Stimulated activated CD4-positive, alpha-beta T cell treated with anti-CD3 and anti-CD28 coated beads, Interleukin-12 subunit alpha, Interleukin-12 subunit beta, amount 100 ng/mL, for 24 hours (primary cell): ENCODE measurements around the gene SLC4A8.

Experiments used
- DNase-seq, 2 experiments: peaks; one replicate each; pipeline ENCODE4 v3.0.0-alpha.2; 2020; ENCODE audit warnings: low read depth in 2 of 2

Gene SLC4A8

DNA sequence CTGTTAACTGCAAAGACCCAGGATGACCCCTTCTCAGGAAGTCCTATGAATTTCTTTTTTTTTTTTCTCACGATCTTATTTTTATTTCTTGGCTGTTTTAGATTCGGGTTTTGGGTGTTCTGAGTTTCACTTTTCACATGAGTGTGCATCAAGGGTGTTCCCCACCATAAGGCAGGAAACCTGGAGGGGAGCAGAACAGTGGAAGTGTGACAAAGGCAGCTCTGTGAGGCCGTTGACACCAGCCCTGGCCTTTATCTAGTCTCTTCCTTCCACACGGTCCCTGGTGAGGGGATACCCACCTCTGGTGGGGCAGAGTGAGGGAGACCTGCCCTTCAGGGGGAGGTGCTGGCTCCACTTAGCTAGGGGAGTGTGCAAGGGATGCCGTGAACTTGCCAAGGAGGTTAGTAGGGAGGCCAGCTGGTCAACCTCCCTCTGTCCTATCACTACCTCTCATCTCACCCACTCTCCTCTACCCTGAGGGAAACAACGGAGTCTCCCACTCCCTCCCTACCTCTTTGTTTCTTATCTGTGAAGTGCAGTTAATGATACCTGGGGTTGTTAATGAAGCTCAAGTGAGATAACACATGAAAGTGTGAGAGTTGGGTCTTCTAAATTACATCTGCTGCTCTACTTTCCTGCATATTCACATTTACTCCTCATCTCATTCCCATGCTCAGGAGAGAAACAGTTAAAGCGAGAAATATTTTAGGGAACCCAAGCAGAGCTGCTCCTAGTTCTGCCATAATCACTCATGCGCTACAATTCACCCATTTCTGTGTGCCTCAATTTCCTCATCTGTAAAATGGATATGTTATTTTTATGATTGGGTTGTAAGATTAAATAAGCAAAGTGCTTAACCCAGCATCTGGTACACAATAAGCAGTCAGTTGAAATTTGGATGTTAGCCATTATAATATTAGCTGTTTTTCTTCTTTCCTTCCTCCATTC, 29.1 kb upstream of the SLC4A8 start:
- no peak for DNase-seq

DNA sequence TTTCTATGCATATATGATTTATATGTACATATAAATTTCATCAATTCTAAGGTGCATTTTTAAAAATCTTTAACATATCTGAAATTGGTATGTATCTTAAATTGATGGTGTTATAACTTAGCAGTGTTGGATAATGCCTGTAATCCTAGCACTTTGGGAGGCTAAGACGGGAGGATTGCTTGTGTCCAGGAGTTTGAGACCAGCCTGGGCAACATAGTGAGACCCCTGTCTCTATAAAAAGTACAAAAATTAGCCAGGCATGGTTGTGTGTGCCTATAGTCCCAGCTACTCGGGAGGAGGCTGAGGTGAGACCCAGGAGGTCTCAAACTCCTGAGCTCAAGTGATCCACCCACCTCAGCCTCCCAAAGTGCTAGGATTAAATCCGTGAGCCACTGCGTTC, 27.0 kb upstream of the SLC4A8 start:
- no peak for DNase-seq

DNA sequence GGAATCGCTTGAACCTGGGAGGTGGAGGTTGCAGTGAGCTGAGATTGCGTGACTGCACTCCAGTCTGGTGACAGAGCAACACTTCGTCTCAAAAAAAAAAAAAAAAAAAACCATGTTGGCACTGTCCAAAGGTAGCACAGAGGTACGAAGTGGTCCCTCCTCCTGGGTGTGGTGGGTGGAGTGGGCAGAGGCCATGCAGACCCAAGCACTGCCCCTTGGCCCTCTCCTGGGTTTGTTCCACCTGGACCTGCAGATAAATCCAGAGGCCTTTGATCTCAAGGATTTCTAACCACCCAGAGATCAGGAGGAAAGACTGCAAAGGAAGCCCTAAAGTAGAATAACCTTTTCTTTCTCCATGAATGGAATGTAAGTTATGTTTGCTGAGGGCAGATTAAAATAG, 24.7 kb upstream of the SLC4A8 start:
- DNase-seq = no peak

DNA sequence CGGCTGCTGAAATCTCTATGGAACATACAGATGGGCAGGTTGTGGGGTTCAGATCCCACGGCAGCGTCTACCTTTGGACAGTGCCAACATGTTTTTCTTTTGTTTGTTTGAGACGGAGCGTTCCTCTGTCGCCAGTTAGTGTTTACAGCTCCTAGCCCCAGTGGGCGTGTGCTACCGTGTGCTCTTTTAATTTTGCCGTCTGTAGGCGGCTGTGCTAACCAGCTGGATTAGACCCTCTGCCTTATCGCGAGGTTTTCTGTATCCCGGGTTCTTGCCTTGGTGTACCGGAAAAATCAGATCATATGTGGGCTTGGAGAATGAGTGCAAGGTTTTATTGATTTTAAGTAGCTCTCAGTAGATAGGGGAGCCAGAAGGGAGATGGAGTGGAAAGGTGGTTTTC, 23.6 kb upstream of the SLC4A8 start:
- no peak for DNase-seq

DNA sequence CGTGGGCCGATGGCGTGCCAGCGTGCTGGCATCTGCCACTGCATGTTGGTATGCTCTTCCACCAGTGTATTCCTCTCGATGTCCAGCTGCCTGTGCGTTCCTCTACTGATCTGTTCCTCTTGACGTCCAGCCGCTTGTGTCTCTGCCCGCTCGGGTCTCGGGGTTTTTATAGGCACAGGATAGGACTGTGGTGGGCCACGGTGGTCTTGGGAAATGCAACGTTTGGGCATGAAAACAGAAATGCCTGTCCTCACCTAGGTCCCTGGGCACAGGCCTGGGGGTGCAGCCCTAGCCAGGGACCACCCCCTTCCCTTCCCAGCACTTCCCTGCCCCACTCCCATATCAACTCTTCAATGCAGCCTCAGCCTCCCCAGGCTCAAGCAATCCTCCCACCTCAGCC, 23.1 kb upstream of the SLC4A8 start:
- no peak for DNase-seq

DNA sequence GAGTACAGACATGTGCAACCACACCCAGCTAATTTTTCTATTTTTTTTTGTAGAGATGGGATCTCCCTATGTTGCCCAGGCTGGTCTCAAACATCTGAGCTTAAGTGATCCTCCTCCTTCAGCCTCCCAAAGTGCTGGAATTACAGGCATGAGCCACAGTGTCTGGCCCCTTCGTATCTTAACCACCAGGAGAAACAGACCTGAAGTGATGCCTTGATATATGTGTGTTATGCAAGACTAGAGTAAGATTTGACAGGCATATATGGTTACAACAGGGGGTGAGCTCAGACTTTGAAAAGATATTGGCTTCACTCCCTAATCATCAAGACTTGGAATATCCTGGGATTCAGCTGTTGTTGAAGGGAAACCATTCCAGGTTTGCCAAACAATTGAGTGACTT, 22.7 kb upstream of the SLC4A8 start:
- DNase-seq = no peak

DNA sequence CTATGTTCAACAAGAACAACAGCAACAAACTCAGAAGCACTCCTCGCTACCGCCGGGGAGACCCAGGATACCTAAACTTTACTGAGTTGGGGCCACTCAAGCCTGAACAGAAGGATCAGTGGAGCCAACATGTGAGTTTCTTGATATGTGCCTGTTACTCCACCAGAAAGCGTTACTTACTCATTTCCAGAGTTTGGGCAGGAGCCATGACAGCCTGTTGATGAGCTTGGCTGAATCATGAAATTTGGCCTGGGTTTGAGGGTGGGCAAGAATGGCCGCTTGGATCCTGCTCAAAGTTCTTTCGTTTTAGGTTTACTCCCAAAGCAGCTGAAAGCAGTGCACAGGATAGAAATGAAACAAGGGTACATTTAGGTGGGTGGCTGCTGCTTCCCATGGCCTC, 21.5 kb upstream of the SLC4A8 start:
- DNase-seq = no peak

DNA sequence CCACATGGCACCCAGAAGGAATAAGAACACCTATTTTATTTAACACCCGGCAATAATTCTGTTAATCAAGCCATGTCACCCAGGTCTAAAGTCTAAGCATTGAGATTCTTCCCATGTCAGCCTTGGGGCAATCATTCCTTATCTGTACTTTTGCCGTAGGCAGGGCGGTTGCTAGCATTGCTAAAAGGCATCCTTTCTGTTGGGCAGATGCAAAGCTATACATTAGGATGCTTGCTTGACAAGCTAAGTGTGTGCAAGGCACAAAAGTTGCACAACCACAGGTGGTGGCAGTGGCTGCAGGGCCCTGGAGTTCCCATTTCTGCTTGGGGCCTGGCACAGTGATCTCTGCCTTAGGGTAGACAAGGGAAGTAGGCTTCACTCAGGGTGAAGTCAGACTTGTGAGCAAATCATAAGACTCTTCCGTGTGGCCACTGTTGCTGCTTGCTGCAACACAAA, 20.9 kb upstream of the SLC4A8 start:
- DNase-seq = no peak

DNA sequence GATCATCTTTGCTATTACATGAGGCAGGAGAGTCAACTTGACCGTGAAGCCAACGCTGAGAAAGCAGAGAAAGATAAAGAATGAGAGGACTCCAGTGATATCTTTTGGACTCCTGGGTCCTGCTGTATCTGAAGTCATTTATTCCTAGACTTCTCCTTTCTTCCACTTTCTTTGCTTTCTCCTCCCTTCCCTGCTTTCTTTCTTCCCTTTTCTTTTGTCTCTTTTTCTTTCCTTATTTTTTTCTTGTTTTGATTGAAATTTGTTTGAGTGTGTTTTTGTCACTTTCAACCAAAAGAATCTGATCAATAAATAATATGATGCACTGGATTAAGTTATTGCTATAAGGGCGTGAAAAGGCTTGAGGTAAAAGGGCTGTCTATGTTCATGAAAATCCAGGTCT, 20.0 kb upstream of the SLC4A8 start:
- no peak for DNase-seq

DNA sequence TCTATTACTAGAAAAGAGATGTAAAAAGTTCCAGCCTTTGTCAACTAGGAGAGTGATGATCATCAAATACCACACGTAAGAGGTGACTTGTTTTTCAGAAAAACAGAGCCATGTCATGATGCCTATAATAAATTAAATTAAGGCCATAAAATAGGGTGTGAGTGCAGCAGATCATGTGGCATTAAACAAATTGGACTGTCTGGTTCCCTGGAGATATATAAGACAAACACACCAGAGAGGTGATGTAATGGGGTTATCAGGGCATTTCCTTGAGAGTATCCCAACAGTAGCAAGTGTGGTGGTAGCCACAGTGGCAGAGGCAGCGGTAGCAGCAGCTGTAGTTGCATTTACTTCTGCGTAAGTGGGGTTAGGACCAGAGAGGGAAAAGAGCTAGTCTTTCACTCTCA, 18.8 kb upstream of the SLC4A8 start:
- no peak for DNase-seq

DNA sequence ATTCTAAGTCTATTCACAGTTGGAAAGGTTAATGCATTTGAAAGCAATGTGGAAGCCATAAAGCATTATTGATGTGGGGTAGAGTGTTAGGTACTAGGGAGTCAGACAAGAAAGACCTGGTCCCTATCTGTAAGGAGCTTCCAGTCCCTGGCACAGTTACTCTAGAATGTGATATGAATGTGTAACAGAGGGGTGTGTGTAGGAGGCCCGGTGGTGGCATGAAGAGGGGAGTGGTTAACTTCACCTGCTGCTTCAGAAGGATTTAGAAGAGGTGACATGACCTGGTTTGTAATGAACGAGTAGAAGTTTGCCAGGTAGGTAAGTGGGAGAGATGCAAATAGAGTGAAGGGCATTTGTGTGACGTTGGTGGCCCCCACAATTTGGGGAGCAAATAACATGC, 18.3 kb upstream of the SLC4A8 start:
- DNase-seq = no peak

DNA sequence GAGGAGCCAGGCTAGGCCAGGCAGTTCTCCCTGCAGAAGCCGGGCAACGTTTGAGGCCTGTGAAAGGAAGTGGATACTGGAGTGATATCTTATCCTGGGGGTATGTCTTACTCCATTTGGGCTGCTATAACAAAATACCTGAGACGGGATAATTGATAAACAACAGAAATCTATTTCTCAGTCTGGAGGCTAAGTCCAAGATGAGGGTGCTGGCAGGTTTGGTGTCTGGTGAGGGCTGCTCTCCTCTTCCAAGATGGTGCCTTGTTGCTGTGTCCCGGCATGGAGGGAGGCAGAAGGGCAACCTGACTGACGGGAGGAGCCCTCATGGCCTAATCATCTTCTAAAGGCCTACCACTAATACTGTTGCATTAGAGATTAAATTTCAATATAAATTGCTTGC, 17.8 kb upstream of the SLC4A8 start:
- no peak for DNase-seq

DNA sequence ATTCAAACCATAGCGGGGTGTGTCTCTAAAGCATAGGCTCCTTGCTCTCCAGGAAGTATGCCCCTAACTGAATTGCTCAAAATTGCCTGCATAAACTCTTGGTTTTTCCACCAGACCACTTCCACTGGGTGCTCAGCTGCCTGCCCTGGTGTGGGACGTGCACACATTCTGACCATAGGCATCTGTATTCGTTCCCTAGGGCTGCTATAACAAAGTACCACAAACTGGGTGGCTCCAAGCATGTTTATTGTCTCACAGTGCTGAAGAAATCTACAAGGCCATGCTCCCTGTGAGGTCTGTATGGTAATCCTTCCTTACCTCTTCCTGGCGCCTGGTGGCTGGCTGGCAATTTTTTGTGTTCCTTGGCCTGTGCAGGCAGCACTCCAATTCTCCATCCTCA, 17.0 kb upstream of the SLC4A8 start:
- DNase-seq = no peak

DNA sequence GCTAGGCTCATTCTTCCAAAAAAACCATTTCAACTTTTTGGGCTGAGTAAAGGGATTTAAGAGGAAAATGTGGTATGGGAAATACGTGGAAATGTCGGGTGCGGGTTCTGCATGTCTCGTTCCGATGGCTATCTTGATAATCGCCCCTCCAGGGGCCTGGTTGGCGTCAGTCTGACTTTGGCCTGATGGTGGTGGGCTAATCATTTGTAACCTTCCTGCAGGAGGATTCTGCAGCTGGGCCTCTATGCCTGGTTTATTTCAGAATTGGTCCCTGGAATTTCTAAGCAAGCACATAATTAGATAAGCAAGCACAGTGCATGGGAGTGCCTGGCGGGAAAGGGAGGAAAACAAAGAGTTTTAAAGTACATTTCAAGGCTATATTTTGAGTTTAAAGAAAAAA, 14.8 kb upstream of the SLC4A8 start:
- no peak for DNase-seq

DNA sequence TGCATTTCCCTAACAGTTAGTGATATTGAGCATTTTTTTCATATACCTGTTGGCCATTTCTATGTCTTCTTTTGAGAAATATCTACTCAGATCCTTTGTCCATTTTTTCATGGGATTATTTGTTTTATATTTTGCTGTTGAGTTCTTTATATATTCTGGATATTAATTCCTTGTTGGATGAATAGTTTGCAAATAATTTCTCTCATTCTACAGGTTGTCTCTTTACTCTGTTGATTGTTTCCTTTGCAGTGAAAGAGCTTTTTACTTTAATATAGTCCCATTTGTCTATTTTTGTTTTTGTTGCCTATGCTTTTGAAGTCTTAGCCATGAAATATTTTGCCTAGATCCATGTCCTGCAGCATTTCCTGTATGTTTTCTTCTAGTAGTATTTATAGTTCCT, 11.5 kb upstream of the SLC4A8 start:
- DNase-seq = no peak

DNA sequence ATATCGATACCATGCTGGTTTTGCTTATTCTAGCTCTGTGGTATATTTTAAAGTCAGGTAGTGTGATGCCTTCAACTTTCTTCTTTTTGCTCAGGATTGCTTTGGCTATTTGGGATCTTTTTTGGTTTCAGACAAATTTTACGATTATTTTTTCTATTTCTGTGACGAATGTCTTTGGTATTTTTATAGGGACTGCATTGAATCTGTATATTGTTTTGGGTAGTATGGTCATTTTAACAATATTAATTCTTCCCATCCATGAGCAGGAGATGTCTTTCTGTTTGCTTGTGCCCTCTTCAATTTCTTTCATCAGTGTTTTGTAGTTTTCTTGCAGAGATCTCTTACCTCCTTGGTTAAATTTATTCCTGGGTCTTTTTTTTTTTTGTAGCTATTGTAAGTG, 10.8 kb upstream of the SLC4A8 start:
- DNase-seq = no peak

DNA sequence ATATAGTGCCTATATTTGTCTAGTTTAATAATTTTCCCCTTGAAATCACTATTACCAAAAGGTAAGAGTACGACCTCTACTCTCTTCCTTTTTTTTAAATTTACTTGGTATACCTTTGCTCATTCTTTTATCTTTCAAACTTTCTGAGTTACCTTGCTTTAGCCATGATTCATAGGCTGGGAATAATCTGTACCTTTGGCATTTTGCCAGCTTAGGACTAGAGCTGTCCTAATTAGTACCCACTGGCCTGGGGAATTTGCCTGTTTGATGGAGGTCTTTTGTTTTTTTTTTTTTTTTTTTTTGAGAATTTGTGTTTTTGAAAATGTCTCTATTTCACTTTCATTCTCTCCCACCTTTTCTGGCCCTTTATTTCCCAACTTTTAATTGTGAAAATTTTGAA, 8.7 kb upstream of the SLC4A8 start:
- no peak for DNase-seq

DNA sequence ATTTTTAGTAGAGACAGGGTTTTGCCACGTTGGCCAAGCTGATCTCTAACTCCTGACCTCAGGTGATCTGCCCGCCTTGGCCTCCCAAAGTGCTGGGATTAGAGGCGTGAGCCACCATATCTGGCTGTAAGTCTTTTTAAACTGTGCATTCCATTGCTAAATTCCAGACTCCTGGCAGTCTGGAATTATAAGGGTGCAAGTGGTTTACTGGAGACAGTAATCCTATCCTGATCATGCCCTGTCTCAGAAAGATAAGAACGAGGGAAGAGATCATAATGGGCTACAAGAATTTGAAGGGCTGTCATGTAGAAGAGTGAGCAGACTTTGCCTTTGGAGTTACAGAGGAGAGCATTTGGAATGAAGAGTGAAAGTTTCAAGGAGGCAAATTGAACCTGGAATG, 6.8 kb upstream of the SLC4A8 start:
- DNase-seq = no peak

DNA sequence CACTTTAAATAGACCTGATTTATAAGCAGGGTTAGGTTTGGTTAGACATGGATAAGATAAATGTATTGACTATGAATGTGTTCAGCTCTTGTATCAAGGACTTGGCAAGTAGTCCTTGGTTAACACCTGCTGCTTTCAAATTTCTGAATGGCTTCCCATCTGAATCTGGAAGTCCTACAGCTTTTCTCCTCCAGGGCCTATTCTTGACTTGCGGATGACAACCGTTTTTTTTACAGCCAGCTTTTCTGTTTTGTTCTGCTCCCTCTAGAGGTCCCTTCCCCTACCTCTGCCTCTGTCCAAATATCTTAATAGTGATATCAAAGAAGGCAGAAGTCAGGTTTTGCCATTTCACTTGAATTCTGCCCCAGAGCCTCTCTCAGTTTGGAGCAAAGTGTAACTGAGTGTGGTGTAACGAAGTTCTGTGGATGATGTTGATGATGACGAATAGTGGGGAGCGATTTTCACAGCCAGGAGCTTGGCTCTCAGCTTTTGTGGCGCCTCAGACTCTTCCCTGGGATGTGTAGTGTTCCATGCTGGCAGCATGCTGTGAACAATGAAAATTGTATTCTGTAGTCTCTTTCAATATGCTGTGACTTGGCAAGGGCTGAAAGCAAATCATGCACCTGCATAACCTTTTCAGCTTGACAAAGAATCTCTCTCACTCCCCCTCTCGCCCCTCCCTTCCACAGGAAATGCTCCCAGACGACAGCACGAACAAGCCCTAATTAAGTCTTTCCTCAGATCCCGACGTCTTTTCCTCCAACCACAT, 5.0 kb upstream of the SLC4A8 start:
- no peak for DNase-seq

DNA sequence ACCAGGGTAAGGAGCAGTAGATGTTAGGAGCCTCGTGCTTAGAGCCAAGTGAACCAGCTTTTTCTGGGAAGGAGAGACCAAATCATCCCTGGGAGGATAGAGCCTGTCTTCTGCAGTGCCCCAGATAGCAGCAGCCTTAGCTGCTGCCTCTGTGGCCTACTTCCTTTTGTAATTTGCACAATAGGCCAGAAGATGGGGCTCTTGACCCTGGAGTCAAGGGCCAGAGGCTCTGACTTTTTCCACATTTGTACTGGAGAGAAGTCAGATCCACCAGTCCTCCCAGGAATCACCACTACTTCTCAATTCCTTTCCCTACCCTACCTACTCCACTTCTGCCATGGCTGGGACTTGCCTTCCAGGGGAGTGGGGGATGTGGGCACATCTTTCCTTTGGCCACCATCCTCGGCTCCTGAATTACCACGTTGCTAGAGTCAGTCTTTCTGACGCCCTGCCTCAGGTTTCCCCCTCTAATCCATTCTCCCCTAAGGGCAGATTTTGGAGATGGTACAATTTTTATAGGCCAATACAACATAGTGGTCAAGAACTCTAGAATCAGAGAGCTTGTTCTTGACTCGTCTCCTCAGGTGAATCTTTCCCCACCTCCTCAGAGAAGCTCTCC, 3.3 kb upstream of the SLC4A8 start:
- DNase-seq = peak in 1 of 2 experiments; percentile 14

DNA sequence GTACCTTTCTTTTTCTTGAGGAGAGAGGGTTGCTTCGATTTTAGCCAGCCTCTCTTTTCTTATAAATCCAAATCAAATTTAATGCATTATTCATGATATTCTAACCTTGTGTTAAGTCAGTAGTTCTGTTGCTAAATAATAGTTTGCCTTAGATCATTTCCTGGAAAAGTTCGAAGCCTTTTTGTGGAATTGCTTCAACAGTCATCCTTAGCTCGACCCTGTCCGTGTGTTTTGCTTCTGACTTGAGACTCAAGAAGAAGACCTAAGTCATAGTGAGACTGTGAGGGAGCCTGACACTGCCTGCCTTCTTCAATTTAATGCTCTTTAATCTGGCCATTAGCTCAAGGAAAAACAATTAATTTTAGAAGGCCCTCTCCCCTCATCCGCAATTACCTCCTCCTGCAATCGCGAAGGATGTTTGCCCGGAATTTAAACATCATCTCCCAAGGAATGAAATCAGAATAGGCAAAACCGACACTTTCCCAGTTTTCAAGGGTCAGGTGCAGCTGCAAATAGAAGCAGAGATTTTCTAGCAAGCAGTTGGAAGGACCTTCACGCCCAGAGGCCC, 453 bp upstream of the SLC4A8 start:
- DNase-seq = no peak

DNA sequence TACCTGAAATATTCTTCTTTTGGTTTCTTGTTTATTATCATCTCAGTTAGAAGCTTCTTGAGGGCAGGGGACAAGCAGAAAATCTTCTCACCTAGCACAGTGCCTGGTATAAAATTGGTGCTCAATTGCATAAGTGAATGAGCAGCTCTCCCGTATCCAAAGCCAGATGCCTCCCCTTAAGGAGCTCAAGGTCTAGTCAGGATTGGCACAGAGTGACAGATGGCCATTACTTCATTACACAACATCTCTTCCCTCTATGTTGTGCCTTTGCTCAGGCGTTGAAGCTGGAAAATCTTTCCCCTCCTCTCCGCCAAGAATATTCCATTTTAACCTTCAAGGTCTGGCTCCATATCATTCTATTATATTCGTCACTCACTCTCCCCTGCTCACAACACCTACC, 3.6 kb downstream of the SLC4A8 start:
- DNase-seq = no peak
